Omental fat pad (tissue), 4 donors: Measurements from ENCODE around the gene AATK. TPM values are rescaled to one million over a fixed set of nuclear protein-coding genes. Genes with fewer than 3 reads are reported as not detected.

ENCODE experiments used
- ATAC-seq: fragments of 150-250 bp; one replicate; pipeline ENCODE4 v1.9.1; 2016; ENCODE audit warnings: mild to moderate bottlenecking, moderate library complexity; ENCODE audit not compliant: low FRiP score
- DNase-seq: peaks from one replicate; pipeline ENCODE4 v3.0.0-alpha.2; 2019; ENCODE audit warnings: low spot score
- total RNA-seq, 4 donors: library from RNA; depleted of rRNA; stranded (reverse); fragments of >200 nt; gene quantifications; one replicate each; pipeline ENCODE4 v1.1.0, GENCODE V29; 2016
- TF ChIP-seq, protein P1 (sequence below), 3 donors: fragments of 450-650 bp; IDR thresholded peaks; one replicate each; pipeline ENCODE4 v1.5.1; 2016 to 2017; ENCODE audit warnings: antibody characterized with exemption in 3 of 3, mild to moderate bottlenecking in 3 of 3, moderate library complexity in 2 of 3

AATK gene, protein sequence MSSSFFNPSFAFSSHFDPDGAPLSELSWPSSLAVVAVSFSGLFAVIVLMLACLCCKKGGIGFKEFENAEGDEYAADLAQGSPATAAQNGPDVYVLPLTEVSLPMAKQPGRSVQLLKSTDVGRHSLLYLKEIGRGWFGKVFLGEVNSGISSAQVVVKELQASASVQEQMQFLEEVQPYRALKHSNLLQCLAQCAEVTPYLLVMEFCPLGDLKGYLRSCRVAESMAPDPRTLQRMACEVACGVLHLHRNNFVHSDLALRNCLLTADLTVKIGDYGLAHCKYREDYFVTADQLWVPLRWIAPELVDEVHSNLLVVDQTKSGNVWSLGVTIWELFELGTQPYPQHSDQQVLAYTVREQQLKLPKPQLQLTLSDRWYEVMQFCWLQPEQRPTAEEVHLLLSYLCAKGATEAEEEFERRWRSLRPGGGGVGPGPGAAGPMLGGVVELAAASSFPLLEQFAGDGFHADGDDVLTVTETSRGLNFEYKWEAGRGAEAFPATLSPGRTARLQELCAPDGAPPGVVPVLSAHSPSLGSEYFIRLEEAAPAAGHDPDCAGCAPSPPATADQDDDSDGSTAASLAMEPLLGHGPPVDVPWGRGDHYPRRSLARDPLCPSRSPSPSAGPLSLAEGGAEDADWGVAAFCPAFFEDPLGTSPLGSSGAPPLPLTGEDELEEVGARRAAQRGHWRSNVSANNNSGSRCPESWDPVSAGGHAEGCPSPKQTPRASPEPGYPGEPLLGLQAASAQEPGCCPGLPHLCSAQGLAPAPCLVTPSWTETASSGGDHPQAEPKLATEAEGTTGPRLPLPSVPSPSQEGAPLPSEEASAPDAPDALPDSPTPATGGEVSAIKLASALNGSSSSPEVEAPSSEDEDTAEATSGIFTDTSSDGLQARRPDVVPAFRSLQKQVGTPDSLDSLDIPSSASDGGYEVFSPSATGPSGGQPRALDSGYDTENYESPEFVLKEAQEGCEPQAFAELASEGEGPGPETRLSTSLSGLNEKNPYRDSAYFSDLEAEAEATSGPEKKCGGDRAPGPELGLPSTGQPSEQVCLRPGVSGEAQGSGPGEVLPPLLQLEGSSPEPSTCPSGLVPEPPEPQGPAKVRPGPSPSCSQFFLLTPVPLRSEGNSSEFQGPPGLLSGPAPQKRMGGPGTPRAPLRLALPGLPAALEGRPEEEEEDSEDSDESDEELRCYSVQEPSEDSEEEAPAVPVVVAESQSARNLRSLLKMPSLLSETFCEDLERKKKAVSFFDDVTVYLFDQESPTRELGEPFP (N-terminal part only)
- total RNA-seq: 1 to 10 TPM; 1.3 to 6.0 (median 3.1) TPM

DNA sequence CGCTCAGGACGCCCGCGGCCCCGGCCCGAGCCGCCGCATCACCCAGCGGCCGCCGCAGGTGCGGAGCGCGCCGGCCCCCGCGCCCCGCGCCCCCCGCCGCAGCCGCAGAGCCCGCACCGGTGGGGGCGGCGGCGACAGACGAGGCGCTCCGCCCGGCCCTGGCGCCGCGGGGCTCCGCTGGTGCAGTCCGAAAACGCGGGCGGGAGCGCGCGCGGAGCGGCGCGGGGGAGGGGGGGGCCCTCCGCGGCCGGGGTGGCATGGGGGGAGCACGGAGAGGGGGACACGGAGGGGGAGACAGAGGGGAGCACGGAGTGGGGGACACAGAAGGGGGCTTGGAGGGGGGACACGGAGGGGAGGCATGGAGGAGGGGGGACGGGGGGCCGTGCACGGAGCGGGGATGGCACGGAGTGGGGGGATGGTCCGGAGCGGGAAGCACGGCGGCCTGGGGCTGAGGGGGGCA is at the start of gene AATK:
Gene AATK, minus strand, starts transcription at position 189 of the 460 bp plus-strand sequence. CDS start 229 bp downstream, outside the sequence.
- ATAC-seq: no peak
- DNase-seq: no peak
- TF ChIP-seq, protein P1, sequence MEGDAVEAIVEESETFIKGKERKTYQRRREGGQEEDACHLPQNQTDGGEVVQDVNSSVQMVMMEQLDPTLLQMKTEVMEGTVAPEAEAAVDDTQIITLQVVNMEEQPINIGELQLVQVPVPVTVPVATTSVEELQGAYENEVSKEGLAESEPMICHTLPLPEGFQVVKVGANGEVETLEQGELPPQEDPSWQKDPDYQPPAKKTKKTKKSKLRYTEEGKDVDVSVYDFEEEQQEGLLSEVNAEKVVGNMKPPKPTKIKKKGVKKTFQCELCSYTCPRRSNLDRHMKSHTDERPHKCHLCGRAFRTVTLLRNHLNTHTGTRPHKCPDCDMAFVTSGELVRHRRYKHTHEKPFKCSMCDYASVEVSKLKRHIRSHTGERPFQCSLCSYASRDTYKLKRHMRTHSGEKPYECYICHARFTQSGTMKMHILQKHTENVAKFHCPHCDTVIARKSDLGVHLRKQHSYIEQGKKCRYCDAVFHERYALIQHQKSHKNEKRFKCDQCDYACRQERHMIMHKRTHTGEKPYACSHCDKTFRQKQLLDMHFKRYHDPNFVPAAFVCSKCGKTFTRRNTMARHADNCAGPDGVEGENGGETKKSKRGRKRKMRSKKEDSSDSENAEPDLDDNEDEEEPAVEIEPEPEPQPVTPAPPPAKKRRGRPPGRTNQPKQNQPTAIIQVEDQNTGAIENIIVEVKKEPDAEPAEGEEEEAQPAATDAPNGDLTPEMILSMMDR (IDR thresholded peaks at IDR 0.05): no peak

DNA sequence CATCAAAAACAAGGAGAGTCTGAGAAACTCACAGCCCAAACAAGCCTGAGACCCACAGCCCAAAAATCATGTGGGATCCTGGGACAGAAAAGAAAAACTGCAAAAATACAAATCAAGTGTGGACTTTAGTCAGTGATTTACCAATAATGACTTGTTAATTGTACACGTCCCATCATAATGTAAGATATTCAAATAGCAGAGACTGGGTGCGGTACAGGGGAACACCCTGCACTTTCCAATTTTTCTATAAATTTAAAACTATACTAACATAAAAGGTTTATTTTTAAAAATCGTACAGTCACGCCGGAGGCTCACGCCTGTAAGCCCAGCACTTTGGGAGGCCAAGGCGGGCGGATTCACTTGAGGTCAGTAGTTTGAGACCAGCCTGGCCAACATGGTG is 48.0 kb upstream of the AATK start:
- TF ChIP-seq, protein P1 (IDR thresholded peaks at IDR 0.05): no peak
- no peak for ATAC-seq
- DNase-seq: no peak

DNA sequence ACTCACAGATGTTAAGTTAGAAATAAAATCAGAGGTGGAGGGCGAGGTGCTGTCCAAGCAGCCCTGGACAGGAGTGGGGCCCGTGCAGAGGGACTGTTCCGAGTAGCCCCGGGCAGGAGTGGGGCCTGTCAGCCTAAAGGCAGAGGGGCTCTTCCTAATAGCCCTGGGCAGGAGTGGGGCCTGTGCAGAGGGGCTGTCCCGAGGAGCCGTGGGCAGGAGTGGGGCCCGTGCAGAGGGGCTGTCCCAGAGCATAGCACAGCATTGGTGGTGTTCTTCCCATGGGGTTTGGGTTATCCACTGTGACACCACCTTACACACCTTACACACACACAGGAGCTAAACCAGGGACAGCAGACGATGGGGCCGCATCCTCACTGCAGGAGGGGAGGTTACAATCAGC is 46.3 kb upstream of the AATK start:
- ATAC-seq (no peak), DNase-seq (no peak)
- TF ChIP-seq, protein P1 (IDR thresholded peaks at IDR 0.05): no peak

DNA sequence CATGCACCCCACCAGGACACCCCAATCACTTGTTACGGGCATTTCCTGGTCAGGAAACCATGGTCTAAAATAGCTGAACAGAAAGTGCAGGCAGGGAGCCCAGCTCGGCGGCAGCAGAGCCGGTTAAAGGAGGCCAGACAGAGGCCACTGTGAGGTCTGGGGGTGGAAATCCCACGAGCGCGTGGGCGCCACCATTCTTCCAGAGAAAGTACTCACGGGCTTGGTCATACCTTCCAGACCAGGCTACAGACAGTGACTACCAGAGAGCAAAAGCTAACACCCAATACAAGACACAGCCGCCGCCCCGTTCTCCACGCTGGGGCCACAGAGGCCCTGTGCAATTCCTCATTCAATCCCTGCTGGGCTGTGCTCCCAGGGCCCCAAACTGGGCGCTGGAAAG is 44.8 kb upstream of the AATK start:
- TF ChIP-seq, protein P1 (IDR thresholded peaks at IDR 0.05): no peak
- DNase-seq (no peak), ATAC-seq (no peak)

DNA sequence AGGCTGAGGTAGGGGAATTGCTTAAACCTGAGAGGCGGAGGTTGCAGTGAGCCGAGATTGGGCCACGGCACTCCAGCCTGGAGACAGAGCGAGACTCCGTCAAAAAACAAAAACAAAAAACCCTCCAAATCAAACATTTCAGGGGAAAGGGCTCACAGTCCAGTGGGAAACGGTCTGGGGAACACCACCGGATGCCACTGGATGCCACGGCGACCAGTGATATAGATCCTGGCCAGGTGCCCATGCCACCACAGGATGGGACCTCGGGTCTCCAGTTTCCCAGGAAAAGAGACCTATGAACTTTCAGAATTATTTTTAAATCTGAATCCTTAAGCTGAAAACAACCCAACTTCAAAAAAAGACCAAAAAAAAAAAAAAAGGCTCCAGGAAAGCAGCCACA is 44.4 kb upstream of the AATK start:
- DNase-seq (no peak), ATAC-seq (no peak)
- TF ChIP-seq, protein P1 (IDR thresholded peaks at IDR 0.05): no peak

DNA sequence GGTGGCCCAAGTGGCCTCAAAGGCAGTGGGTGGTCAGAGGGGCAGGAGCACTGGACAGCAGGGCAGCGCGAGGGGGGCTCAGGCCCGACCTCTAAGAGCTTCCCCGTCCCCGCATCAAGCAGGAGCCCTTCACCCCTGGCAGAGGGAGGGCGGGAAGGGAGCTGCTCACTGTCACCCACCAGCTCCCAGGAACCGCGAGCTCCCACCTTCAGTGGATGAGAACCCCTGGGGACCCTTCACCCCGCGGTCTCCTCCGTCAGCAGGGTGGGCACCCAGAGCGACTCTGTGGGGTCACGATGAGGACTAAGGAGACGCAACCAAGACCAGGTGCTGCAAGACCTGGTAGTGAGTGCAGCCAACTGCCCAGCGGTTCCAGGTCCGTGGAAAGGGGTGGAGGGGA is 43.1 kb upstream of the AATK start:
- TF ChIP-seq, protein P1 (IDR thresholded peaks at IDR 0.05): no peak
- DNase-seq (no peak), ATAC-seq (no peak)
